NT2/D1 (cell line): ENCODE measurements around the gene LRRK1.

ENCODE experiments used
- DNase-seq: peaks from one replicate; pipeline ENCODE4 v3.0.0-alpha.2; 2011; ENCODE audit warnings: low read depth, low spot score
- H3K27me3 ChIP-seq: 2 replicates; pipeline ENCODE4 v1.6.0; 2011; ENCODE audit warnings: mild to moderate bottlenecking; ENCODE audit not compliant: insufficient read length, insufficient read depth
- H3K36me3 ChIP-seq: 2 replicates; pipeline ENCODE4 v1.6.1; 2011; ENCODE audit warnings: mild to moderate bottlenecking, low read length, mixed read lengths; ENCODE audit not compliant: insufficient read depth, insufficient read length
- H3K4me1 ChIP-seq: 2 replicates; pipeline ENCODE4 v1.5.1; 2011; ENCODE audit not compliant: insufficient read depth, insufficient read length
- H3K4me3 ChIP-seq: 2 replicates; pipeline ENCODE4 v1.5.1; 2011; ENCODE audit warnings: low read depth; ENCODE audit not compliant: insufficient read length
- H3K9ac ChIP-seq: 2 replicates; pipeline ENCODE4 v1.6.0; 2011; ENCODE audit warnings: low read depth; ENCODE audit not compliant: insufficient read length
- H3K9me3 ChIP-seq: 2 replicates; pipeline ENCODE4 v1.5.1; 2011; ENCODE audit warnings: mild to moderate bottlenecking, low read length; ENCODE audit not compliant: insufficient read depth
- SUZ12 ChIP-seq: IDR thresholded peaks from 2 replicates; pipeline ENCODE4 v1.6.1; 2011; ENCODE audit not compliant: insufficient read length, insufficient read depth; ENCODE audit errors: extremely low read depth
- YY1 ChIP-seq: IDR thresholded peaks from 2 replicates; pipeline ENCODE4 v1.6.1; 2011; ENCODE audit not compliant: insufficient read length, insufficient read depth
- ZNF274 ChIP-seq: IDR thresholded peaks from 2 replicates; pipeline ENCODE4 v1.6.1; 2011; ENCODE audit warnings: mild to moderate bottlenecking, low read depth, low read length

LRRK1 gene

GRCh38 chr15:101063212-101063611, 144.1 kb downstream of the LRRK1 start:
- H3K4me3 ChIP-seq = peak overlapping the region; percentile 9
- H3K9me3 ChIP-seq = peaks cover 17% of the 10 kb centered on the region; the same call in 1 of the 2 replicates
- no peak for TF ChIP-seq SUZ12
- H3K36me3 ChIP-seq = peaks cover 33% of the 10 kb centered on the region
- H3K27me3 ChIP-seq = peaks cover 2% of the 10 kb centered on the region
- H3K4me1 ChIP-seq = peaks cover 51% of the 10 kb centered on the region
- H3K9ac ChIP-seq = peak overlapping the region; percentile 61
- DNase-seq = no peak

DNA sequence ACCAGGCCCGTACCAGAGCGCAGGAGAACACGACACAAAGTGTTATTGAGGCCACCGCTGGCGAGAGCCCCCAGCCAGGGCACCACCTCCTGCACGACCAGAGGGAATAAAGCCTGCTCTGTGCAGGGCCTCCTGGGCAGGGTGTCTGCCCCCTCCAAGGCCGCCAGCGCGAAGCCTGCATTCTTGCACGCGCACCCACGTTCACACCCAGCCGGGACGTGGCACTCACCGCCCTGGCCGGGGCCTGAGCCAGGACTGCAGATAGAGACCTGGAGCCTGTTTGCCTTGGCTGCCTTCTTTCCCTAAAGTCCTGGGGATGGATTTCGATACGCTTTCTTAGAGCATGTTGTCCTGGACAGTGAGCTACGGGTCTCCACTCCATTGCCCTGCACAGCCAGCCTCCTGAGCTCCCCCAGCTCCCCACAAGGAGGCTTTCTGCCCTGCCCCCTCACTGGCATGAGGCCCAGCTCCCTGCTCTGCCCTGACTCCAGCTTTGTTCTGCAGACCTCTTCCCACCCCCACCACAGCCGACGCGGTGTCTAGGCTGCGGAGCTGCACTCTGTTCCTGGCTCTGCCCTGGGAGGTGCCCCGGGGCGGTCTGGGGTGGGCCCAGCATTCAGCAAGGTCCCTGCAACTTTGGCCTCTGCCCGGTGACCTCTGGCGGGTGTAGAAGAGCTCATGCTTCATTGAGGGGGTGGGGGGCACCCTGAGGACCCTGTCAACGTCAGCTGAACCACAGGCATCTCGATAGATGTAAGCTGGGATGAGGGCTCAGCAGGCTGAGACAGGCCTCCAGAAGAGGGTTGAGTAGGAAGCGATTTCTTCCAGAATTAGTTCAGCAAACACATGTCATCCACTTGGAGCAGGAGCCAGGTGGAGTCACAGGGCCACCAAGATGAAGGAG, 145.0 kb downstream of the LRRK1 start:
- H3K4me1 ChIP-seq = peaks cover 57% of the 10 kb centered on the region

DNA sequence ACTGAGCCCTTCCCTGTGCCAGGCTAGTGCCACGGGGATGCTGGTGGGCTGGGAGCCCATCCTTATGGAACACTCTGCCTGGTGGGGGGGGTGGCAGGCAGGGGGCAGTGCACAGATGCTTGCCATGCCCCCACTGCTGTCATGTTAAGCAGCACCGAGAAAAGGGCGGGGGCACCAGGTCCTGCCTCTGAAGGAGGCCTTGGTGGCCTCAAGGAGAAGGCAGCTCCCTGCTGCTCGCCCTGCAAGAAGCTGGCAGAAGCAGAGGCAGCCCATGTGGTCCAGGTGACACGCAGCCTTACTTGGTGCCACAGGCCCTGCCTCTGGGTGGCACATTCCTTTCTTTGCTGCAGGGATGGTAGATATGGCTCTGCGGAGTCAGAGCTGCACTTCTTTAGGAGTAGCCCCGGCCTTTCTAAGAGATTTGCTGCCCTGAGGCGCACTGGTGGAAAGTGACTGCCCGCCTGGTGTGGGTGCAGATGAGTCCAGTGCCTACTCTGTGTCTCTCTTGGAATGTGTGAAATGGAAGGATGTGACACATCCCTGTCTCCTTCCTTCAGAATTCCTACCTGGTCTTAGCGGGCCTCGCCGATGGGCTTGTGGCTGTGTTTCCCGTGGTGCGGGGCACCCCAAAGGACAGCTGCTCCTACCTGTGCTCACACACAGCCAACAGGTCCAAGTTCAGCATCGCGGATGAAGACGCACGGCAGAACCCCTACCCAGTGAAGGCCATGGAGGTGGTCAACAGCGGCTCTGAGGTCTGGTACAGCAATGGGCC, 145.8 kb downstream of the LRRK1 start:
- H3K36me3 ChIP-seq = peaks cover 21% of the 10 kb centered on the region
- H3K27me3 ChIP-seq = peaks cover 2% of the 10 kb centered on the region
- H3K9ac ChIP-seq = no peak overlapping the region
- H3K4me3 ChIP-seq = no peak overlapping the region
- peaks cover 56% of the 10 kb centered on the region for H3K4me1 ChIP-seq
- TF ChIP-seq YY1 (no peak), SUZ12 (no peak), ZNF274 (no peak)
- DNase-seq = no peak
- peaks cover 5% of the 10 kb centered on the region; the same call in 1 of the 2 replicates for H3K9me3 ChIP-seq

More for the DNA sequence above, 145.0 kb downstream of the LRRK1 start:
- H3K9ac ChIP-seq = peak overlapping the region; percentile 68
- H3K4me3 ChIP-seq = no peak overlapping the region
- TF ChIP-seq SUZ12 (no peak), YY1 (no peak), ZNF274 (no peak)
- H3K36me3 ChIP-seq = peaks cover 29% of the 10 kb centered on the region
- peaks cover 2% of the 10 kb centered on the region for H3K27me3 ChIP-seq
- no peak for DNase-seq
- H3K9me3 ChIP-seq = peaks cover 13% of the 10 kb centered on the region; the same call in 1 of the 2 replicates

- Histone ChIP-seq H3K4me1 (peaks cover 53% of the 10 kb centered on the region), H3K36me3 (peaks cover 20% of the 10 kb centered on the region), H3K9ac (no peak overlapping the region)
Measured at GRCh38 chr15:101065570-101066221, 146.5 kb downstream of the LRRK1 start.

DNA sequence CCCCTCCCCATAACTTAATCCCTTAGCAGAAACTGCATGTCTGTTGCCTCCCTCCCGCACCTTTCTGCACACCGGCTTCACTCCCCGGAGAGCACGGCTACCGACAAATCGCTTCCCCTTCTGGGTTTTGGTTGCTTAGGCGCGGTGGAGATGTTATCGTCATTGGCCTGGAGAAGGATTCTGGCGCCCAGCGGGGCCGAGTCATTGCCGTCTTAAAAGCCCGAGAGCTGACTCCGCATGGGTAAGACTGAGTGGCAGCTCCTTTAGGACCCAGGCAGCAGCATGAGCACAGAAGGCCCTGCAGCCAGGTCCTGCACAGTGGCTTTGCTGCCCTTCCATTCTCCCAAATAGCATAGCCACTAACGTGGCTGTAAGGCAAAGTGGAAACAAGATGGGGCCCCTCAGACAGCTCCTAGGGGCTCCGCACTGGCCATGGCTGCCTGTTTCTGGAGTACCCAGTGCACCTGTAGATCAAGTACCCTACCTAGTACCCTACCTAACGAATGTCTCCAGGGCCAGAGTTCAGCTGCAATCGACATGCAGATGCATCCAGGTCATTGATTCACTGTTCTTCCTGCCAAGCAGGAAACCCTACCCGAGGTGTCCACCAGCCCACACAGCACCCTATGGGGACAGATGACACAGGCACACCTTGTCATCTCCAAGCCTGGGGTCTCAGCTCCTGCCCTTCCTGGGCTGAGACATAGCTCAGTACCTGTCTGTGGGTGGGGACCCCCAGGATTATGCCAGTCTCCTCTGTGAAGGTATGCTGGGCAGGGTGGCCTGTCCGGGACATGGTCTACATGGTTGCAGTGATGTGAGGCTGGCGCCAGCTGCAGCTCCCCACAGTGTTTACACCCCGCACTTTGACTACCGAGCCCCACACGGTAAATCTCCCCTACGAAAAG, 147.6 kb downstream of the LRRK1 start:
- Histone ChIP-seq H3K9me3 (no peaks in the 10 kb centered on the region), H3K27me3 (peaks cover 2% of the 10 kb centered on the region), H3K9ac (peak overlapping the region; percentile 6), H3K4me1 (peaks cover 54% of the 10 kb centered on the region), H3K4me3 (no peak overlapping the region), H3K36me3 (peaks cover 14% of the 10 kb centered on the region)
- TF ChIP-seq ZNF274 (no peak), YY1 (no peak), SUZ12 (no peak)
- DNase-seq = no peak

More at GRCh38 chr15:101065570-101066221, 146.5 kb downstream of the LRRK1 start:
- Histone ChIP-seq H3K27me3 (peaks cover 2% of the 10 kb centered on the region), H3K9me3 (peaks cover 5% of the 10 kb centered on the region; the same call in 1 of the 2 replicates), H3K4me3 (no peak overlapping the region)
- TF ChIP-seq ZNF274 (no peak), YY1 (no peak), SUZ12 (no peak)
- DNase-seq = no peak

DNA sequence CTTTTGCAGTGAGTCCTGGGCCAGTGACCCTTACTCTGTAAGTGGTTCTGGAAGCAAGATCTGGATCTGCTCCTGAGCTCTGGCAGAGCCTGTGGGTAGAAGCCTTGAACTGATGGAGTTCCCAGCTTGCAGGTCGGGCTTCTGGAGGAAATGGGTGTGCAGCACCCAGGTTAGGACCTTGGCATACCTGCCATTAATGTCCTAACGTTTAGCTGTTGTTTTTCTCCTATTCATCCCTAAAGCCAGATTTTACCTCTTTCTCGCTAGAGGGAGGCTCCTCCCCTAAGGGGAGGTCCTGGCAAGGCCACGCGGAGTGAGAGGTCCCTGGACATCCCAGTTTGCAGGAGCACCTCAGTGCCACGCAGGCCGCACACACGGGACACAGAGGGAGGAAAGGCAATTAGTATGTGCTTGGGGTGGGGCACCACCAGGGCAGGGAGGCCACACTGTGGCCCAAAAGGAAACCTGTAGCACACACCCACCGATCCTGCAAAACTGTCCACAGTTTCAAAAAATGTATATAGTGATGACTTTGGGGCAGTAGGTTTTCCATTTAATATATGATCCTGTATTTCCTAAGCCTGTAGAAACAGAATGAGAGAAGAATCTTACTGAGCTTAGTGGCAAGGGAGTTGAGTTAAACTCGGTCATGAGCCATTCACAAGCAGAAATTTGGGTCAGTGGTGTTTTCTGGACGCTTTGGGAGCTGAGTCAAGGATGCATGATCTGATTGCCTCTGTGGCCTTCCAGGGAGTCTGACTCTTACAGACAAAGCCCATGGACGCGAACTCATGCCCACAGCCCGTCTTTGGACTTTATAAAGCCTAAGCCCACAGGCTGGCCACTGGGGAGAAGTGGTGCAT, 148.7 kb downstream of the LRRK1 start:
- peaks cover 14% of the 10 kb centered on the region for H3K36me3 ChIP-seq
- peak overlapping the region; percentile 38 for H3K4me3 ChIP-seq
- TF ChIP-seq YY1 = no peak
- no peak for TF ChIP-seq ZNF274
- no peak for TF ChIP-seq SUZ12
- peaks cover 2% of the 10 kb centered on the region for H3K27me3 ChIP-seq
- peaks cover 47% of the 10 kb centered on the region for H3K4me1 ChIP-seq
- H3K9me3 ChIP-seq = no peaks in the 10 kb centered on the region; the same call in 1 of the 2 replicates
- peak overlapping the region; percentile 92 for H3K9ac ChIP-seq
- DNase-seq = no peak
